SK-N-SH (cell line): ENCODE data around the gene CFAP52. TPM values are rescaled to one million over a fixed set of nuclear protein-coding genes. Genes with fewer than 3 reads are reported as not detected.

ENCODE experiments used
- CTCF ChIA-PET: fragments of 300-600, 350-600 bp; formaldehyde crosslinking; extraction: SDS; loops from one replicate; lab custom pipeline; 2021; lab: Yijun Ruan, JAX
- POLR2A ChIA-PET: fragments of 350-600 bp; sonication (Branson Sonifier 250); formaldehyde crosslinking; extraction: SDS; loops from one replicate; lab custom pipeline; 2020; ENCODE audit warnings: antibody characterized with exemption, inconsistent platforms; lab: Yijun Ruan, JAX
- DNase-seq: peaks from one replicate; pipeline ENCODE4 v3.0.0; 2012
- H2AFZ ChIP-seq: fragments of 200-600 bp; sonication (generic); 2 replicates; pipeline ENCODE4 v1.8.1; 2016; ENCODE audit warnings: antibody characterized with exemption, mild to moderate bottlenecking, low read depth
- H3F3A ChIP-seq: fragments of 200-600 bp; sonication (generic); replicated peaks from 2 replicates; pipeline ENCODE3; 2016; ENCODE audit warnings: antibody characterized with exemption, mild to moderate bottlenecking; ENCODE audit not compliant: insufficient read depth
- H3K27ac ChIP-seq, 2 experiments: fragments of 200-500 bp in 1 of 2; fragments of 200-600 bp in 1 of 2; sonication (Bioruptor generic) in 1 of 2; sonication (generic), shearing (Covaris generic) in 1 of 2; 2 replicates each; pipeline versions ENCODE4 v1.5.1 to v1.6.1; 2014 to 2016; ENCODE audit warnings: low read depth in 2 of 2, inconsistent platforms in 1 of 2, low read length in 1 of 2, mild to moderate bottlenecking in 1 of 2, mixed read lengths in 1 of 2
- H3K27me3 ChIP-seq: fragments of 200-600 bp; sonication (generic), shearing (Covaris generic); 2 replicates; pipeline ENCODE4 v1.6.1; 2016; ENCODE audit warnings: mixed run types; ENCODE audit not compliant: insufficient read depth
- H3K36me3 ChIP-seq, 2 experiments: fragments of 200-500 bp in 1 of 2; fragments of 200-600 bp in 1 of 2; sonication (Bioruptor generic) in 1 of 2; sonication (generic) in 1 of 2; replicated peaks in 1 of 2; 2 replicates each; pipeline versions ENCODE3 to v1.5.1; 2014 to 2016; ENCODE audit warnings: low read length in 1 of 2, mild to moderate bottlenecking in 1 of 2; ENCODE audit not compliant: insufficient read depth in 2 of 2, control insufficient read depth in 1 of 2
- H3K4me1 ChIP-seq, 2 experiments: fragments of 200-500 bp in 1 of 2; fragments of 200-600 bp in 1 of 2; sonication (Bioruptor generic) in 1 of 2; sonication (generic), shearing (Covaris generic) in 1 of 2; 2 replicates each; pipeline versions ENCODE4 v1.5.1 to v1.6.1; 2014 to 2016; ENCODE audit warnings: low read depth in 1 of 2, low read length in 1 of 2, mixed run types in 1 of 2; ENCODE audit not compliant: insufficient read depth in 2 of 2, control insufficient read depth in 1 of 2
- H3K4me2 ChIP-seq: fragments of 200-600 bp; sonication (generic), shearing (Covaris generic); 2 replicates; pipeline ENCODE4 v1.6.1; 2017; ENCODE audit warnings: mixed run types
- H3K4me3 ChIP-seq, 2 experiments: fragments of 200-500 bp in 1 of 2; fragments of 200-600 bp in 1 of 2; sonication (Bioruptor generic) in 1 of 2; sonication (generic), shearing (Covaris generic) in 1 of 2; 2 replicates each; pipeline versions ENCODE4 v1.5.1 to v1.8.1; 2014 to 2016; ENCODE audit warnings: low read depth in 2 of 2, inconsistent platforms in 1 of 2, low read length in 1 of 2, mild to moderate bottlenecking in 1 of 2, mixed read lengths in 1 of 2, moderate library complexity in 1 of 2
- H3K79me2 ChIP-seq: fragments of 200-600 bp; sonication (generic); 2 replicates; pipeline ENCODE4 v1.8.1; 2017; ENCODE audit warnings: mild to moderate bottlenecking; ENCODE audit not compliant: insufficient read depth
- H3K9ac ChIP-seq: fragments of 200-600 bp; sonication (generic); 2 replicates; pipeline ENCODE4 v1.6.1; 2017; ENCODE audit warnings: mixed run types
- H3K9me2 ChIP-seq: fragments of 200-600 bp; sonication (generic); 2 replicates; pipeline ENCODE4 v1.6.1; 2017; ENCODE audit warnings: mixed run types
- H3K9me3 ChIP-seq: fragments of 200-600 bp; sonication (generic); 2 replicates; pipeline ENCODE4 v1.6.1; 2017; ENCODE audit warnings: mixed run types, mild to moderate bottlenecking, moderate library complexity
- H4K20me1 ChIP-seq: fragments of 200-600 bp; sonication (generic); 2 replicates; pipeline ENCODE4 v1.6.1; 2017; ENCODE audit warnings: mild to moderate bottlenecking, mixed run types; ENCODE audit not compliant: insufficient read depth
- ELF1 ChIP-seq: IDR thresholded peaks from 2 replicates; pipeline ENCODE4 v1.4.0; 2012
- EP300 ChIP-seq, 2 experiments: IDR thresholded peaks; 2 replicates each; pipeline versions ENCODE4 v1.4.0 to v1.6.1; 2012; ENCODE audit warnings: borderline replicate concordance in 1 of 2, low read depth in 1 of 2, low read length in 1 of 2
- FOSL2 ChIP-seq: IDR thresholded peaks from 2 replicates; pipeline ENCODE4 v1.4.0; 2012; ENCODE audit warnings: low read depth, mild to moderate bottlenecking, moderate library complexity, borderline replicate concordance
- FOXJ3 ChIP-seq: sonication (generic); formaldehyde crosslinking; IDR thresholded peaks from 2 replicates; pipeline ENCODE4 v1.5.1; 2020; ENCODE audit warnings: mild to moderate bottlenecking, missing genetic modification reagents
- GABPA ChIP-seq: IDR thresholded peaks from 2 replicates; pipeline ENCODE4 v1.4.0; 2012; ENCODE audit warnings: low read depth, mild to moderate bottlenecking
- JUND ChIP-seq: IDR thresholded peaks from 2 replicates; pipeline ENCODE4 v1.4.0; 2012
- MEF2A ChIP-seq: IDR thresholded peaks from 2 replicates; pipeline ENCODE4 v1.4.0; 2012; ENCODE audit warnings: low read depth, borderline replicate concordance
- POLR2AphosphoS5 ChIP-seq: IDR thresholded peaks from 2 replicates; pipeline ENCODE4 v1.6.1; 2012; ENCODE audit warnings: low read depth, low read length
- RAD21 ChIP-seq: IDR thresholded peaks from 2 replicates; pipeline ENCODE4 v1.6.1; 2012; ENCODE audit warnings: mild to moderate bottlenecking, low read length
- RXRA ChIP-seq: IDR thresholded peaks from 2 replicates; pipeline ENCODE4 v1.4.0; 2012; ENCODE audit warnings: low read depth, mild to moderate bottlenecking, borderline replicate concordance
- TAF1 ChIP-seq: IDR thresholded peaks from 2 replicates; pipeline ENCODE4 v1.6.1; 2012; ENCODE audit warnings: low read depth, mild to moderate bottlenecking, low read length, moderate library complexity, borderline replicate concordance
- TCF12 ChIP-seq: IDR thresholded peaks from 2 replicates; pipeline ENCODE4 v1.4.0; 2012
- YY1 ChIP-seq: IDR thresholded peaks from 2 replicates; pipeline ENCODE4 v1.4.0; 2012; ENCODE audit warnings: low read depth, mild to moderate bottlenecking
- WGBS: methylation state at CpG from one replicate; pipeline ENCODE4 v1.1.6; 2017; ENCODE audit warnings: low lambda C conversion rate; 5-methylcytosine and 5-hydroxymethylcytosine counted together
- polyA plus RNA-seq, 3 experiments: library from polyadenylated mRNA; depleted of rRNA; stranded (reverse); fragments of >200 nt; gene quantifications; 2 replicates each; pipeline ENCODE4 v1.2.3, GENCODE V29; 2012
- TF ChIP-seq, protein P1 (sequence below): fragments of 150-350 bp; IDR thresholded peaks from 2 replicates; pipeline ENCODE4 v1.6.1; 2016; ENCODE audit warnings: mild to moderate bottlenecking, low read depth, low read length
- TF ChIP-seq, protein P2 (sequence below): IDR thresholded peaks from 2 replicates; pipeline ENCODE4 v1.6.1; 2012; ENCODE audit warnings: mild to moderate bottlenecking, low read depth, low read length, moderate library complexity
- TF ChIP-seq, protein P3 (sequence below): IDR thresholded peaks from 2 replicates; pipeline ENCODE4 v1.4.0; 2012; ENCODE audit warnings: low read depth
- TF ChIP-seq, protein P4 (sequence below): IDR thresholded peaks from 2 replicates; pipeline ENCODE4 v1.4.0; 2012; ENCODE audit warnings: low read depth, borderline replicate concordance
- TF ChIP-seq, protein P5 (sequence below): IDR thresholded peaks from 2 replicates; pipeline ENCODE4; 2012

The CFAP52 gene
- polyA plus RNA-seq, 1 of the 3 experiments (the other 2 are of a cell fraction): 0.26 TPM

DNA sequence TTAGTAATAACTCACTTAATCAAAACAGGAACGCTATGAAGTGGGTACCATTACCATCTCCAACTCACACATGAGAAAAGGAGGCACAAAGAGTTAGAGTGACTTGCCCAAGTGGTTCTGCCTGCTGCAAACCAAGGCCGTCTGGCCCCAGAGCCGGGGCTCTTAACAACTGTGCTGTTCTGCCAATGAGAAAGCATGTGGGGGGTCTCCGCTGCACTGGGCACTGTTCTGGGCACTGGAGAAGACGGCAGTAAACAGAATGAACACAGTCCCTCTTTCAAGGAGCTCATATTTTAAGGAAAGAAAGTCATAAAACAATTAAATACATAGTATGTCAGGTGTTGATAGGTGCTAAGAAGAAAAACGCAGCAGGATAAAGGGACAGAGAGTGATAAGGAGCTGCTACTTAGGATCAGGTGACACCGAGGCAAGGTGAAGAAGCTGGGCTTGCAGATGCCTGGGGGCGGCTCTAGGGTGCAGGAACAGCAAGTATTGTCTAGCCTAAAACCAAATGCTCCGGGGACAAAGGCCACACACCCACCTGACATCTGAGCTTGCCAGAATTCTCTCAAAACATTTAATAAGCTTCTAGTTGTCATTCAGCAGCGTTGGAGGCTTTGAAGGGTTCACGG is 7.4 kb upstream of the CFAP52 start:
- 97% methylated on average over 11 of the region's 11 CpGs for WGBS

More for the DNA sequence above, 7.4 kb upstream of the CFAP52 start:
- peaks cover 0 to 14% of the 10 kb centered on the region in 2 experiments for H3K36me3 ChIP-seq
- no peaks in the 10 kb centered on the region for H3K4me1 ChIP-seq
- no peak for TF ChIP-seq YY1
- TF ChIP-seq, protein P1, sequence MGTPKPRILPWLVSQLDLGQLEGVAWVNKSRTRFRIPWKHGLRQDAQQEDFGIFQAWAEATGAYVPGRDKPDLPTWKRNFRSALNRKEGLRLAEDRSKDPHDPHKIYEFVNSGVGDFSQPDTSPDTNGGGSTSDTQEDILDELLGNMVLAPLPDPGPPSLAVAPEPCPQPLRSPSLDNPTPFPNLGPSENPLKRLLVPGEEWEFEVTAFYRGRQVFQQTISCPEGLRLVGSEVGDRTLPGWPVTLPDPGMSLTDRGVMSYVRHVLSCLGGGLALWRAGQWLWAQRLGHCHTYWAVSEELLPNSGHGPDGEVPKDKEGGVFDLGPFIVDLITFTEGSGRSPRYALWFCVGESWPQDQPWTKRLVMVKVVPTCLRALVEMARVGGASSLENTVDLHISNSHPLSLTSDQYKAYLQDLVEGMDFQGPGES: no peak
- no peak for TF ChIP-seq RXRA
- TF ChIP-seq MEF2A: no peak
- TF ChIP-seq JUND: no peak
- no peak for TF ChIP-seq GABPA
- TF ChIP-seq, protein P2, sequence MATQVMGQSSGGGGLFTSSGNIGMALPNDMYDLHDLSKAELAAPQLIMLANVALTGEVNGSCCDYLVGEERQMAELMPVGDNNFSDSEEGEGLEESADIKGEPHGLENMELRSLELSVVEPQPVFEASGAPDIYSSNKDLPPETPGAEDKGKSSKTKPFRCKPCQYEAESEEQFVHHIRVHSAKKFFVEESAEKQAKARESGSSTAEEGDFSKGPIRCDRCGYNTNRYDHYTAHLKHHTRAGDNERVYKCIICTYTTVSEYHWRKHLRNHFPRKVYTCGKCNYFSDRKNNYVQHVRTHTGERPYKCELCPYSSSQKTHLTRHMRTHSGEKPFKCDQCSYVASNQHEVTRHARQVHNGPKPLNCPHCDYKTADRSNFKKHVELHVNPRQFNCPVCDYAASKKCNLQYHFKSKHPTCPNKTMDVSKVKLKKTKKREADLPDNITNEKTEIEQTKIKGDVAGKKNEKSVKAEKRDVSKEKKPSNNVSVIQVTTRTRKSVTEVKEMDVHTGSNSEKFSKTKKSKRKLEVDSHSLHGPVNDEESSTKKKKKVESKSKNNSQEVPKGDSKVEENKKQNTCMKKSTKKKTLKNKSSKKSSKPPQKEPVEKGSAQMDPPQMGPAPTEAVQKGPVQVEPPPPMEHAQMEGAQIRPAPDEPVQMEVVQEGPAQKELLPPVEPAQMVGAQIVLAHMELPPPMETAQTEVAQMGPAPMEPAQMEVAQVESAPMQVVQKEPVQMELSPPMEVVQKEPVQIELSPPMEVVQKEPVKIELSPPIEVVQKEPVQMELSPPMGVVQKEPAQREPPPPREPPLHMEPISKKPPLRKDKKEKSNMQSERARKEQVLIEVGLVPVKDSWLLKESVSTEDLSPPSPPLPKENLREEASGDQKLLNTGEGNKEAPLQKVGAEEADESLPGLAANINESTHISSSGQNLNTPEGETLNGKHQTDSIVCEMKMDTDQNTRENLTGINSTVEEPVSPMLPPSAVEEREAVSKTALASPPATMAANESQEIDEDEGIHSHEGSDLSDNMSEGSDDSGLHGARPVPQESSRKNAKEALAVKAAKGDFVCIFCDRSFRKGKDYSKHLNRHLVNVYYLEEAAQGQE: no peak
- no peak for TF ChIP-seq TAF1
- TF ChIP-seq TCF12: no peak
- TF ChIP-seq FOSL2: no peak
- TF ChIP-seq ELF1: no peak
- TF ChIP-seq, protein P3, sequence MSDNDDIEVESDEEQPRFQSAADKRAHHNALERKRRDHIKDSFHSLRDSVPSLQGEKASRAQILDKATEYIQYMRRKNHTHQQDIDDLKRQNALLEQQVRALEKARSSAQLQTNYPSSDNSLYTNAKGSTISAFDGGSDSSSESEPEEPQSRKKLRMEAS: no peak
- TF ChIP-seq, protein P4, sequence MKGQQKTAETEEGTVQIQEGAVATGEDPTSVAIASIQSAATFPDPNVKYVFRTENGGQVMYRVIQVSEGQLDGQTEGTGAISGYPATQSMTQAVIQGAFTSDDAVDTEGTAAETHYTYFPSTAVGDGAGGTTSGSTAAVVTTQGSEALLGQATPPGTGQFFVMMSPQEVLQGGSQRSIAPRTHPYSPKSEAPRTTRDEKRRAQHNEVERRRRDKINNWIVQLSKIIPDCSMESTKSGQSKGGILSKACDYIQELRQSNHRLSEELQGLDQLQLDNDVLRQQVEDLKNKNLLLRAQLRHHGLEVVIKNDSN: no peak
- no peak for TF ChIP-seq POLR2AphosphoS5
- TF ChIP-seq, protein P5, sequence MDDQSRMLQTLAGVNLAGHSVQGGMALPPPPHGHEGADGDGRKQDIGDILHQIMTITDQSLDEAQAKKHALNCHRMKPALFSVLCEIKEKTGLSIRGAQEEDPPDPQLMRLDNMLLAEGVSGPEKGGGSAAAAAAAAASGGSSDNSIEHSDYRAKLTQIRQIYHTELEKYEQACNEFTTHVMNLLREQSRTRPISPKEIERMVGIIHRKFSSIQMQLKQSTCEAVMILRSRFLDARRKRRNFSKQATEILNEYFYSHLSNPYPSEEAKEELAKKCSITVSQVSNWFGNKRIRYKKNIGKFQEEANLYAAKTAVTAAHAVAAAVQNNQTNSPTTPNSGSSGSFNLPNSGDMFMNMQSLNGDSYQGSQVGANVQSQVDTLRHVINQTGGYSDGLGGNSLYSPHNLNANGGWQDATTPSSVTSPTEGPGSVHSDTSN: no peak
- no peak for TF ChIP-seq RAD21
- TF ChIP-seq FOXJ3 (CRISPR knock-in tag): no peak
- no peak for TF ChIP-seq EP300 (IDR thresholded peaks at IDR 0.05; ENCODE audit: borderline replicate concordance in 1 of 2, low read depth in 1 of 2, low read length in 1 of 2)
- H3K27ac ChIP-seq: no peak overlapping the region
- H3K79me2 ChIP-seq: peaks cover 9% of the 10 kb centered on the region
- no peak overlapping the region for H2AFZ ChIP-seq
- DNase-seq: no peak
- ChIA-PET POLR2A (no interaction called here), CTCF (interaction anchor here (1.4 kb wide), 1 partner anchor 14 kb away, joined by 4 read pairs; no protein-coding TSS in a partner anchor)
- H3K9me3 ChIP-seq: no peaks in the 10 kb centered on the region
- peaks cover 4% of the 10 kb centered on the region for H3F3A ChIP-seq
- no peaks in the 10 kb centered on the region for H3K27me3 ChIP-seq
- H3K9me2 ChIP-seq: no peaks in the 10 kb centered on the region
- no peaks in the 10 kb centered on the region for H4K20me1 ChIP-seq
- no peak overlapping the region for H3K9ac ChIP-seq
- H3K4me3 ChIP-seq: no peak overlapping the region
- no peak overlapping the region for H3K4me2 ChIP-seq
